Measurements from ENCODE around the gene NOL9. TPM values are rescaled to one million over a fixed set of nuclear protein-coding genes. Genes with fewer than 3 reads are reported as not detected.

NOL9 gene
- total RNA-seq, 3 donors from 2014 or later = 20.0 to 28.3 (median 21.1) TPM

DNA sequence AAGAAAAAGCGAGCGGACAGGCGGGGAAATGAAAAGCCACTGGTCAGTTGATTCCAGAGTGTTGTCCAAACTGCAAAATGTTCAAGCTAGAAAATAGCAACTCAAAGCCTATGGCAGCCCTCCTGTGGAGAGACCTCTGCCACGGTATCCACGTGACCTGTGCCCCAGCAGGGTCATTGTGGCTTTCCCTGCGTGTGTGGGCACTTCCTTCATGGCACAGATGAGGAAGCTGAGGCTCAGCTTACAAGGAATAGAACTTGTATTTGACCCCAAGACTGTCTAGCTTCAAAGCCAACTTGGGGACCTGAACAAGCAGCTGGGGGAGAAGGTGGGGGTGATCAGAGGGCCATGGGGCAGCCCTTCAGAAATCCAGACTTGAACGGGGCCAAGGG is 47.3 kb downstream of the NOL9 start:
- intact Hi-C loops (cut with DNase I, micrococcal nuclease) = no loop called here
- Histone ChIP-seq H3K36me3 (ENCODE audit: low read depth) (no peaks in the 10 kb centered on the region), H3K4me1 (ENCODE audit: low read depth) (peaks cover 3% of the 10 kb centered on the region), H3K9me3 (no peaks in the 10 kb centered on the region), H3K4me3 (no peak overlapping the region)
- TF ChIP-seq, protein P1, sequence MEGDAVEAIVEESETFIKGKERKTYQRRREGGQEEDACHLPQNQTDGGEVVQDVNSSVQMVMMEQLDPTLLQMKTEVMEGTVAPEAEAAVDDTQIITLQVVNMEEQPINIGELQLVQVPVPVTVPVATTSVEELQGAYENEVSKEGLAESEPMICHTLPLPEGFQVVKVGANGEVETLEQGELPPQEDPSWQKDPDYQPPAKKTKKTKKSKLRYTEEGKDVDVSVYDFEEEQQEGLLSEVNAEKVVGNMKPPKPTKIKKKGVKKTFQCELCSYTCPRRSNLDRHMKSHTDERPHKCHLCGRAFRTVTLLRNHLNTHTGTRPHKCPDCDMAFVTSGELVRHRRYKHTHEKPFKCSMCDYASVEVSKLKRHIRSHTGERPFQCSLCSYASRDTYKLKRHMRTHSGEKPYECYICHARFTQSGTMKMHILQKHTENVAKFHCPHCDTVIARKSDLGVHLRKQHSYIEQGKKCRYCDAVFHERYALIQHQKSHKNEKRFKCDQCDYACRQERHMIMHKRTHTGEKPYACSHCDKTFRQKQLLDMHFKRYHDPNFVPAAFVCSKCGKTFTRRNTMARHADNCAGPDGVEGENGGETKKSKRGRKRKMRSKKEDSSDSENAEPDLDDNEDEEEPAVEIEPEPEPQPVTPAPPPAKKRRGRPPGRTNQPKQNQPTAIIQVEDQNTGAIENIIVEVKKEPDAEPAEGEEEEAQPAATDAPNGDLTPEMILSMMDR (IDR thresholded peaks at IDR 0.05) = no peak
- no peak for ATAC-seq
- DNase-seq = no peak

DNA sequence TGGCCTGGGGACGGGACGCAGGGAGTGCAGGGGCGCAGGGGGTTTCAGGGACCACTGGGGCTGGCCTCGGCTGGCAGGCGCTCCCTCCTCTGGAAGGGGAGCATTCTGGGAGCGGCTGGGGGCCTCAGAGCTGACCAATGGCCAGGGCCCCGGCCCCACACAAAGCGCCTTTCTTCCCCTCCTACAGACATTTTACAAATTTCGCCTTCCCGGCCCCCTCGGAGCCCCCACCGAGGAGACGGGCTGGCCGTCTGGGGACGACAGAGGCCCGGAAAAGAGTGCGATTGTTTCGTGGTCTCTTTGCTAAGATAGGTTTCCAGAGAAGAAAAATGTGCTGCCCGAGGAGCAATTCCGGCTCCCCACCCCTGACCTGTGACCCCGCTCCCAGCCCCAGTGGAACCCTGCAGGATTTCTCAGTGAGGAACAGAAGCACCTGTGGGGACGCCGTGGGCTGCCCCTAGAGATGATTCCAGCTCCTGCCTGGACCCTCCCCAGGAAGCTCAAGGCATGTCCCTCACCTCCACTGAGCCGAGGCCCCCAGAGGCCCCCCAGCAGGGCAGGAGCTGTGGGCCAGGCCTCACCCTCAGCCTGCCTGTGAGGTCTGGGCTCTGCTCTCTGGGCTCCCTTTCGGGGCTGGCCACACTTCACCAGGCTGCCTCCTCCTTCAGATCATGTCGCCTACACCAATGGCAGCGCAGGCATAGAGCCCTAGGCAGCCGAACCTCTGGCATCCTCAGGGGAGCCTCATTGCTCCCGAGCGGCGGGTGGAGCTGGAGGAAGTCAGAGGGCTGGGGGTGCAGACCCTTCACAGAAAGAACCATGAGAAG is 47.9 kb downstream of the NOL9 start:
- Histone ChIP-seq H3K4me1 (ENCODE audit: low read depth) (peaks cover 5% of the 10 kb centered on the region), H3K36me3 (ENCODE audit: low read depth) (no peaks in the 10 kb centered on the region), H3K4me3 (no peak overlapping the region), H3K9me3 (no peaks in the 10 kb centered on the region)
- no peak for ATAC-seq
- no peak for DNase-seq
- intact Hi-C loops (cut with DNase I, micrococcal nuclease) = no loop called here
- TF ChIP-seq, protein P1 (IDR thresholded peaks at IDR 0.05) = no peak

DNA sequence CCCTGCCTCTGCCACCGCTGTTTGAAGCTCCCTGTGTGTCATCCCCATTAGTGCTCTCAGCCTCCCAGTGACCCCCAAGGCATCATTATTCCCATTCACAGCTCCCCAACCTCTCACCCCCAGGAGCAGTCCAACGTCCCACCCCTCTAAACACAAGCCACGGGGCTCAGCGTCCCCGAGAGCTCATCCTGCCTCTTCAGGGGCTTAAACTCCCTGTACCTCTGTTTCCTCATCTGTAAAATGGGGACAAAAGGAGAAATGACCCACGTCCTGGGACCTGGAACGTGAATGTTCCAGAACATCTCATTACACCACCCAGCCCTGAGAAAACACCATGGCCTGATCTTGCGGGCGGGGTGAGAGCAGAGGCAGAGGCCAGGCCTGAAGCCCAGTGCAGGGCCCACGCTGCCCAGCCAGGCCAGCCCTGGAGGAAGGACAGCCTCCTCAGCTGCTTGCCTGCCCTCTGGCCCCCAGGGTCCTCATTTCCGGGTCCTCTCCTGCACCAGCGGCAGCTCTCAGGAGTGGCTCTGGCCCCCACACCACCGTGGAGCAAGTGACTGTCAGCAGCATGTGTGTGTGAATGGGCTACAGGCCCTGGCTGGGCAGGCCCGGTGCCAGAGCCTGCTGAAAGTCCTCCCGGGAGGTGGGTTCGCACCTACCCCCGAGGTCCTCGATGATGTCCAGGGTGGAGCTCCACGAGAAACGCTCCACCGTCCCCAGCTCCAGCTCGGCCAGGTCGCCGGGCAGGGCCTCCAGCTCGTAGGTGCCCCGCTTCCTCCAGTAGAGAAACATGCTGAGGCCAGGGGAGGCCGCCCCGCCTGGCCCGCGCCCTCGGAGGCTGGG is 48.7 kb downstream of the NOL9 start:
- TF ChIP-seq, protein P1 (IDR thresholded peaks at IDR 0.05) = no peak
- no peak overlapping the region for H3K4me3 ChIP-seq
- intact Hi-C loops (cut with DNase I, micrococcal nuclease) = no loop called here
- peak in 1 of 3 donors; percentile 44 for DNase-seq
- no peaks in the 10 kb centered on the region for H3K36me3 ChIP-seq (ENCODE audit: low read depth)
- ATAC-seq = no peak
- no peaks in the 10 kb centered on the region for H3K9me3 ChIP-seq
- peaks cover 5% of the 10 kb centered on the region for H3K4me1 ChIP-seq (ENCODE audit: low read depth)

DNA sequence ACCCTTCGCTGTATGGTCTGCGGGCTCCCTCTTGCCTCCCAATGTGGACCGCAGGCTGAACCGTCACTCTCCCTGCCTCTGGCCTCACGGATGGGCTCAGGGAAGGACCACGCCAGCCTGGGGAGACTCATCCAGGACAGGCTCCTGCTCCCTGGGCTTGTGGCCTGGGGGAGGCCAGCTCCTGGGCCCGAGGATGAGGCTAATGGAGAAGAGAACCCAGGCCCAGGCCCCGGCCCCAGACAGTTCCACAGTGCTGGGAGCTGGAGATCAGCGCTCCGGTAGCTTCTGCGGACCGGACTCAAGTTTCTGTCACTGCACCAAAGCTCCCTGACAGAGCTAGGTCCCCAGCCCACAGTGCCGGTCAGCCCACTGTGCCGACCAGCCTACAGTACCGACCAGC is 49.4 kb downstream of the NOL9 start:
- H3K36me3 ChIP-seq (ENCODE audit: low read depth) = no peaks in the 10 kb centered on the region
- H3K4me1 ChIP-seq (ENCODE audit: low read depth) = peaks cover 5% of the 10 kb centered on the region
- no peak overlapping the region for H3K4me3 ChIP-seq
- H3K9me3 ChIP-seq = no peaks in the 10 kb centered on the region
- DNase-seq = no peak
- ATAC-seq = no peak
- TF ChIP-seq, protein P1 (IDR thresholded peaks at IDR 0.05) = no peak
- intact Hi-C loops (cut with DNase I, micrococcal nuclease) = no loop called here

DNA sequence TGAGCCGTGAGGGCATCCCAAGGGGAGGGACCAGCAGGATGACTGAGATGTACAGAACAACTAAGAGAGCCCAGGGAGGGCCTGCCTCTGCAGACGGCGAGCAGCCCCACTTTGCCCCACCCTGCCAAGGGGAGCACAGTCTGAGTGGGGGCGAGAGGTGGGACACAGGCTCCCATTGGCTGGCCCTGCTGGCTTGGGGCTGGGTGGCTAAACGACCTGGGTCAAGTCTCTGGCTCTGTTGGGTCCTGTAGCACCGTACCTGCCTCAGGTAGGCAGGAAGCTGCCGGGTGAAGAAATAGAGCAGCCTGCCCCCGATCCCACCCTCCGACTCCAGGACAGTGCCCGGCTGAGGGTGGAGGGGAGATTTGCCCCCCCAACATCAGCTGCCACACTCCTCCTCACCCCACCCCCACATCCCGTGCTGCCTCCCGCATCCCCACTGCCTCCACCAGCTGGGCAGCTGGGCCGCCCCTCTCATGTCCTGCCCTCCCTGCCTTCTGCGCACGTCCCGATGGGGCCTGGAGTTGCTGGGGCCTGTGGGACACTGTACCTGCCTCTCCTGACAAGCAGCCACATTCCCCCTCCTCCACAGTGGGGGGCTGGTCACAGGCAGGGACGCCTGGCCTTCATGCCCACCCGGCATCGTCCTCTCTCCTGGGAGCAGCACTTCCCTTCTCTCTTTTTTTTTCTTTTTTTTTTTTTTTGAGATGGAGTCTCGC is 50.3 kb downstream of the NOL9 start:
- H3K4me1 ChIP-seq (ENCODE audit: low read depth) = peaks cover 5% of the 10 kb centered on the region
- intact Hi-C loops (cut with DNase I, micrococcal nuclease) = no loop called here
- H3K4me3 ChIP-seq = no peak overlapping the region
- H3K9me3 ChIP-seq = no peaks in the 10 kb centered on the region
- H3K36me3 ChIP-seq (ENCODE audit: low read depth) = no peaks in the 10 kb centered on the region
- TF ChIP-seq, protein P1 (IDR thresholded peaks at IDR 0.05) = no peak
- ATAC-seq (no peak), DNase-seq (no peak)

Measured in mucosa of descending colon (tissue), 3 donors.